ENCODE results near the gene SLC30A4. TPM values are rescaled to one million over a fixed set of nuclear protein-coding genes. Genes with fewer than 3 reads are reported as not detected.
"Not testable (repeated sequence)": the region's sequence is repeated elsewhere in the genome, so short reads cannot be mapped to it uniquely, and the experiment has no call there.

The SLC30A4 gene
- total and polyA plus RNA-seq, 2 of the 4 experiments (the other 2 are of a cell fraction) = 2.1 to 5.6 TPM

DNA sequence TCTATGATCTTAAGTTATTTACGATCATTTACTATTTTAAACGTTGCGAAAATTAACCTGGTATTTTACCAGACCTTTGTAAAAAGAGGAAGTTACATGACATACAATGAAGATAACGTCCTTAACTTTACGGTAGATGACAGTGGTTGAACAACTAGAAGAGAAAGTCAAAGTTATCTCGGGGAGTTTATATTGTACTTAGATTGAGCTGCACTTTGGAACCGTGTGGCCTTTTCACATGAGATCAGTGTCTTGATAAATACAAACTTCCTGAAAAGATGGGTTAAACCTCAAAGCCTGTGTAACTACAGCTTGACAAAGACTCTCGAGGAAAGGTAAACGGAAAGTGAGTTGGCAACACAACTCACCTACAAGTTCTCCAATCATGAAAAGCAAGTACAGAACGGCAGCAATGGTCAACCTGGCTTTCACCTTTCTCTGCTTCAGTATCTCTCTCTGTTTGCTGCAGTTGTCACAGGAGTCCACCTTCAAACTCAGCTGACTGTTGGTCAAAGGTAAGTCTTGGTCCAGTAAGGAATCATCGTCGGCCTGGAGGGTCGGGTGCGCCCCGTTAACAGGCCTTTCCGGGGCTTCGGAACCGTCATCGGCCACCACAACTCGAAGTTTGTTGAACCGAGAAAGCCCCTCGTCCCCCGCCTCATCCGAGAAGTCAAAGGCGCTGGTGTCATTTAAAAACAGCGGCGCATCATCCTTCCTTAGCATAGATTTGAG lies 793 bp downstream of the SLC30A4 start (continued):
- TF ChIP-seq BHLHE40 (IDR thresholded peaks at IDR 0.05; ENCODE audit: low read depth, low read length) (no peak), MXI1 (IDR thresholded peaks at IDR 0.05; ENCODE audit: borderline replicate concordance, low read depth, low read length) (no peak)

DNA sequence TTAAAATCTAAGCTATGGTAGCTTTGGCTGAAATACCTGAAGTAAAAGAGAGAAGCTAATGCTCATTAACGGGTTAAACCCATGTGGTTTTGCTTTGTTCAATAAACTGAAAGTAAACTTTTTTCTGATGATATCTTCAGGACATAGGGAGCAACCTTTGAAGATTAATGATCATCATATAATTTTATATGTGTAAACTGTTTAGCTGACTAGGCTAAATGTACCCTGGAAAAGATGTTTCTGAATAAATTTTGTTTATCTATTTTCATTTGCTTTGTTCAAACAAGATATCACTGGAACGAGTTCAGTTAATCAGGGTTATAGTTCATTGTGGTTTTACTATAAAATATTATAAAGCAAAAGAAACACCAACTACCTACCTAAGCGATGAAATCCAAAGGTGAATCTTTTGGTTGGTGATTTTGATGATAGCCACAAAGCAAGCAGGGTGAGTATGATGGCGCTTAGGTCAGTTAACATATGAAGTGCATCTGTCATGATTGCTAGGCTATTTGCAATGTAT lies 11.7 kb downstream of the SLC30A4 start:
- Histone ChIP-seq H3K4me3 (ENCODE audit: insufficient read depth, low read depth, low read length) (no peak overlapping the region), H3K36me3 (ENCODE audit: control insufficient read depth, insufficient read depth, low read length) (peaks cover 8% of the 10 kb centered on the region; the same call in 1 of the 2 replicates), H3K4me1 (ENCODE audit: control insufficient read depth, insufficient read depth, low read length) (no peaks in the 10 kb centered on the region), H2AFZ (replicated peaks; ENCODE audit: low read length, poor library complexity) (no peak overlapping the region), H3K4ac (ENCODE audit: low read depth, low read length) (no peak overlapping the region), H3K56ac (ENCODE audit: extremely low read depth, insufficient read depth, low read length) (no peak overlapping the region), H4K91ac (ENCODE audit: insufficient read depth, low read depth, low read length) (no peak overlapping the region), H3K14ac (replicated peaks; ENCODE audit: low read depth, low read length) (no peak overlapping the region), H4K20me1 (ENCODE audit: insufficient read depth, low read length) (no peaks in the 10 kb centered on the region), H2AK5ac (ENCODE audit: low read depth, low read length) (no peak overlapping the region), H3K9ac (ENCODE audit: low read depth, low read length) (no peak overlapping the region), H3K27ac (ENCODE audit: insufficient read depth, low read length) (no peak overlapping the region), H2BK15ac (ENCODE audit: low read depth, low read length) (no peak overlapping the region), H3K23ac (ENCODE audit: low read depth, low read length) (no peak overlapping the region), H3K27me3 (ENCODE audit: control insufficient read depth, insufficient read depth, low read length) (no peaks in the 10 kb centered on the region), H2BK120ac (ENCODE audit: low read depth, low read length) (no peak overlapping the region), H3K9me1 (ENCODE audit: insufficient read depth, low read length) (no peaks in the 10 kb centered on the region), H3K18ac (ENCODE audit: low read depth, low read length) (no peak overlapping the region), H2BK20ac (ENCODE audit: low read depth, low read length) (no peak overlapping the region), H2BK5ac (ENCODE audit: low read depth, low read length, poor library complexity, severe bottlenecking) (no peak overlapping the region), H2AK9ac (replicated peaks; ENCODE audit: low read depth, low read length, poor library complexity) (no peak overlapping the region), H3K79me1 (ENCODE audit: low read depth in 1 of 2, low read length in 2 of 2) (no peaks in the 10 kb centered on the region), H3K4me2 (ENCODE audit: low read depth, low read length) (no peak overlapping the region), H4K8ac (ENCODE audit: low read depth in 2 of 2, low read length in 2 of 2) (no peak overlapping the region), H3K9me3 (ENCODE audit: control insufficient read depth, insufficient read depth, low read length) (no peaks in the 10 kb centered on the region), H4K5ac (ENCODE audit: low read depth, low read length) (no peak overlapping the region)
- DNase-seq (no peak), ATAC-seq (ENCODE audit: low read depth) (no peak)
- TF ChIP-seq MAFK (IDR thresholded peaks at IDR 0.05; ENCODE audit: low read depth, low read length) = peak; percentile 74
- TF ChIP-seq CTCF (conservative IDR thresholded peaks at IDR 0.05; ENCODE audit: low read depth, low read length) = no peak
- CTCF ChIA-PET = no interaction called here
- in situ Hi-C loops (cut with MboI; ENCODE audit: low sequenced_read_pairs) = loop anchor here (5.0 kb wide), 1 partner anchor 34 kb away; no protein-coding TSS in a partner anchor
- no TSS peak for BruUV-seq (replicated peaks)
- POLR2A ChIA-PET (ENCODE audit: unreplicated experiment) = no interaction called here
- dilution Hi-C loops (cut with HindIII; ENCODE audit: low sequenced_read_pairs, unreplicated experiment) = no loop called here
- WGBS, 2 experiments (ENCODE audit: extremely low coverage in 2 of 2, insufficient read length in 1 of 2) = no CpG with 5 or more reads among the region's 4 CpGs
- intact Hi-C loops (cut with micrococcal nuclease) = no loop called here

DNA sequence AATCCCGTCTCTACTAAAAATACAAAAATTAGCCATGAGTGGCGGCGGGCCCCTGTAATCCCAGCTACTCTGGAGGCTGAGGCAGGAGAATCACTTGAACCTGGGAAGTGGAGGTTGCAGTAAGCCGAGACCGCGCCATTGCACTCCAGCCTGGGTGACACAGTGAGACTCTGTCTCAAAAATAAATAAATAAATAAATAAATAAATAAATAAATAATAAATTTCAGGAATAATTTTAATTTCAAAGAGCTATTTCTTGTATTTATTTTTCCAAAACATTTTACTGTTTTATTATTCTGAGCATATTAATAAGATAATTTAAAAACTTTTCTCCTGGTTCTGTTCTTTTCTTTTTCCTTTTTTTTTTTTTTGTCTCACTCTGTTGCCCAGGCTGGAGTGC lies 15.4 kb downstream of the SLC30A4 start:
- H4K91ac ChIP-seq (ENCODE audit: insufficient read depth, low read depth, low read length); H3K14ac ChIP-seq (replicated peaks; ENCODE audit: low read depth, low read length); ATAC-seq (ENCODE audit: low read depth); H4K8ac ChIP-seq (ENCODE audit: low read depth in 2 of 2, low read length in 2 of 2); H3K27ac ChIP-seq (ENCODE audit: insufficient read depth, low read length); in situ Hi-C loops (cut with MboI; ENCODE audit: low sequenced_read_pairs); H3K23ac ChIP-seq (ENCODE audit: low read depth, low read length); H3K4me3 ChIP-seq (ENCODE audit: insufficient read depth, low read depth, low read length); BruUV-seq (replicated peaks); H3K4me2 ChIP-seq (ENCODE audit: low read depth, low read length); H3K4ac ChIP-seq (ENCODE audit: low read depth, low read length); H3K56ac ChIP-seq (ENCODE audit: extremely low read depth, insufficient read depth, low read length); H4K20me1 ChIP-seq (ENCODE audit: insufficient read depth, low read length); DNase-seq; H2AK5ac ChIP-seq (ENCODE audit: low read depth, low read length); H3K18ac ChIP-seq (ENCODE audit: low read depth, low read length); H3K79me1 ChIP-seq (ENCODE audit: low read depth in 1 of 2, low read length in 2 of 2); H2AK9ac ChIP-seq (replicated peaks; ENCODE audit: low read depth, low read length, poor library complexity); H3K9me3 ChIP-seq (ENCODE audit: control insufficient read depth, insufficient read depth, low read length); CTCF ChIA-PET; H3K4me1 ChIP-seq (ENCODE audit: control insufficient read depth, insufficient read depth, low read length); dilution Hi-C loops (cut with HindIII; ENCODE audit: low sequenced_read_pairs, unreplicated experiment); intact Hi-C loops (cut with micrococcal nuclease); H3K9ac ChIP-seq (ENCODE audit: low read depth, low read length); H2AFZ ChIP-seq (replicated peaks; ENCODE audit: low read length, poor library complexity); H2BK15ac ChIP-seq (ENCODE audit: low read depth, low read length); H4K5ac ChIP-seq (ENCODE audit: low read depth, low read length); H2BK120ac ChIP-seq (ENCODE audit: low read depth, low read length); H2BK5ac ChIP-seq (ENCODE audit: low read depth, low read length, poor library complexity, severe bottlenecking); H3K27me3 ChIP-seq (ENCODE audit: control insufficient read depth, insufficient read depth, low read length); H3K36me3 ChIP-seq (ENCODE audit: control insufficient read depth, insufficient read depth, low read length); H3K9me1 ChIP-seq (ENCODE audit: insufficient read depth, low read length); H2BK20ac ChIP-seq (ENCODE audit: low read depth, low read length): not testable (repeated sequence)
- POLR2A ChIA-PET (ENCODE audit: unreplicated experiment) = interaction anchor here (0.6 kb wide), 1 partner anchor 11 kb away, joined by 3 read pairs; no protein-coding TSS in a partner anchor
- WGBS, 2 experiments (ENCODE audit: extremely low coverage in 2 of 2, insufficient read length in 1 of 2) = no CpG with 5 or more reads among the region's 6 CpGs
